Right lobe of liver (tissue), 5 donors: ENCODE measurements around the gene CAD. TPM values are rescaled to one million over a fixed set of nuclear protein-coding genes. Genes with fewer than 3 reads are reported as not detected.

ENCODE experiments used
- total RNA-seq, 6 experiments: library from RNA; depleted of rRNA in 2 of 6; stranded (reverse); fragments of >200 nt in 2 of 6; fragmentation: NEBNext Ultra II Directional in 3 of 6; extraction: Animal tissue kit (Norgen Biotek cat#: 25700) in 3 of 6; gene quantifications; one replicate each; pipeline versions ENCODE4 v1.1.0 to v1.2.4, GENCODE V29; 2016 to 2023
- donor health status: DM: no; HTN: no; CAD: no.
- donor health status: DM: no; HTN: no; CAD: no.
- donor health status: DM: no; HTN: yes; CAD: no.
- donor health status: DM: no; HTN: yes; CAD: no.

The CAD gene
- total RNA-seq, 6 experiments from 2014 or later, result 12.3 to 24.0 (median 16.3) TPM

Other genes with a start within 250 kb of the CAD start
- 10 to 100 TPM; 13.7 to 22.3 (median 17.3) TPM for gene MAPRE3, start 246.7 kb upstream of the CAD start, total RNA-seq
- 10 to 100 TPM; 29.1 to 62.7 (median 50.0) TPM for gene TMEM214, start 184.4 kb upstream of the CAD start, total RNA-seq
- gene AGBL5, start 165.7 kb upstream of the CAD start, total RNA-seq, result 1 to 10 TPM; 3.9 to 7.4 (median 6.4) TPM
- gene OST4, start 145.7 kb upstream of the CAD start, total RNA-seq, result 100 to 1,000 TPM; 144 to 182 (median 161) TPM
- gene EMILIN1, start 138.8 kb upstream of the CAD start, total RNA-seq, result 10 to 100 TPM in 5 of 6 experiments, 1 to 10 TPM in 1; 7.2 to 26.1 (median 21.0) TPM
- gene KHK, start 130.6 kb upstream of the CAD start, total RNA-seq, result 100 to 1,000 TPM; 101 to 283 (median 206) TPM
- 10 to 100 TPM in 2 of 6 experiments, 1 to 10 TPM in 4; 2.5 to 33.2 (median 7.7) TPM for gene CGREF1, start 98.2 kb upstream of the CAD start, total RNA-seq
- gene ABHD1, start 93.6 kb upstream of the CAD start, total RNA-seq, result 1 to 10 TPM in 3 of 6 experiments, under 1 TPM in 3; 0.74 to 3.2 (median 1.1) TPM
- gene PREB, start 82.7 kb upstream of the CAD start, total RNA-seq, result 100 to 1,000 TPM in 2 of 6 experiments, 10 to 100 TPM in 4; 27.1 to 102 (median 59.2) TPM
- gene PRR30, start 78.0 kb upstream of the CAD start, total RNA-seq, result not detected
- under 1 TPM in 1 of 6 experiments, not detected in 5; 0.04 TPM for gene TCF23, start 68.4 kb upstream of the CAD start, total RNA-seq
- 10 to 100 TPM; 30.7 to 65.8 (median 35.9) TPM for gene ATRAID, start 5.3 kb upstream of the CAD start, total RNA-seq
- gene SLC5A6, start 5.1 kb upstream of the CAD start, total RNA-seq, result 100 to 1,000 TPM in 3 of 6 experiments, 10 to 100 TPM in 3; 57.5 to 151 (median 90.3) TPM
- gene SLC30A3, start 45.7 kb downstream of the CAD start, total RNA-seq, result not detected
- gene DNAJC5G, start 58.1 kb downstream of the CAD start, total RNA-seq, result not detected
- under 1 TPM in 2 of 6 experiments, not detected in 4; 0.14 to 0.25 TPM for gene TRIM54, start 65.1 kb downstream of the CAD start, total RNA-seq
- gene UCN, start 91.1 kb downstream of the CAD start, total RNA-seq, result 1 to 10 TPM in 5 of 6 experiments, under 1 TPM in 1; 0.88 to 4.3 (median 1.6) TPM
- gene MPV17, start 105.7 kb downstream of the CAD start, total RNA-seq, result 10 to 100 TPM; 17.2 to 82.3 (median 30.4) TPM
- 10 to 100 TPM; 13.4 to 20.1 (median 16.8) TPM for gene GTF3C2, start 139.4 kb downstream of the CAD start, total RNA-seq
- 10 to 100 TPM; 17.6 to 25.0 (median 20.9) TPM for gene EIF2B4, start 153.0 kb downstream of the CAD start, total RNA-seq
- 10 to 100 TPM; 50.1 to 58.9 (median 54.1) TPM for gene SNX17, start 153.2 kb downstream of the CAD start, total RNA-seq
- 10 to 100 TPM in 2 of 6 experiments, 1 to 10 TPM in 4; 6.0 to 14.7 (median 9.8) TPM for gene ZNF513, start 163.4 kb downstream of the CAD start, total RNA-seq
- 10 to 100 TPM; 20.9 to 38.4 (median 24.2) TPM for gene PPM1G, start 192.2 kb downstream of the CAD start, total RNA-seq
- gene NRBP1, start 211.3 kb downstream of the CAD start, total RNA-seq, result 10 to 100 TPM; 37.7 to 49.4 (median 41.5) TPM
- 1 to 10 TPM; 3.2 to 8.0 (median 4.6) TPM for gene KRTCAP3, start 225.0 kb downstream of the CAD start, total RNA-seq